Sigmoid colon (tissue), 3 donors: ENCODE data around the gene LPCAT4.

ENCODE experiments used
- CTCF ChIP-seq, 4 experiments: fragments of 450-650 bp in 3 of 4; fragments of 200-600 bp in 1 of 4; IDR thresholded peaks; one replicate each; pipeline ENCODE4 v1.5.1; 2016 to 2019; ENCODE audit warnings: antibody characterized with exemption in 4 of 4, mild to moderate bottlenecking in 3 of 4, moderate library complexity in 2 of 4
- POLR2A ChIP-seq, 2 donors: fragments of 450-650 bp; IDR thresholded peaks; one replicate each; pipeline ENCODE4 v1.6.1; 2016; ENCODE audit warnings: antibody characterized with exemption in 2 of 2, mild to moderate bottlenecking in 2 of 2, moderate library complexity in 2 of 2

DNA sequence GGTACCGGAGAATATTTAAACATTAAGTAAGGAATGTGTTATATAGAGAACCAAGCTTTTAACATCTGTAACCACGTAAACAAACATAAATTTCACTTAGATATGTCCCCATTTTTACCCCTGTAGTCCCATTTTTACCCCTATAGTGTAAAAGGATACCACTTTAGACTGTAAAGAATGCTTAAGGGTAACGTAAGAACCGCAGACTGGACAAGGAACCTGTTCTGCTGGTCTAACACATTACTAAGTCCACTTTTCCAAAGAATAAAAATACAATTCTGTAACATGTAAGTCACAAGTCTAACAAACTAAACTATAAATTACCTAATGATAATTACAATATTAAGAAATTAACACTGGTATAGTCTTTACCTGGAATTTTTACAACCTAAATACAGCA, 32.3 kb downstream of the LPCAT4 start:
- TF ChIP-seq POLR2A (IDR thresholded peaks at IDR 0.05) = no peak
- TF ChIP-seq CTCF (IDR thresholded peaks at IDR 0.05) = no peak
